Measurements from ENCODE around the gene OR6C1. TPM values are rescaled to one million over a fixed set of nuclear protein-coding genes. Genes with fewer than 3 reads are reported as not detected.
A peak's percentile ranks its signal among the peaks of the same experiment; 100 is the strongest.
"Not testable (repeated sequence)": the region's sequence is repeated elsewhere in the genome, so short reads cannot be mapped to it uniquely, and the experiment has no call there.

Gene OR6C1
- total and polyA plus RNA-seq, 2 of the 8 experiments (the other 6 are each of a cell fraction or from before 2014, with no cell fraction given): not detected

DNA sequence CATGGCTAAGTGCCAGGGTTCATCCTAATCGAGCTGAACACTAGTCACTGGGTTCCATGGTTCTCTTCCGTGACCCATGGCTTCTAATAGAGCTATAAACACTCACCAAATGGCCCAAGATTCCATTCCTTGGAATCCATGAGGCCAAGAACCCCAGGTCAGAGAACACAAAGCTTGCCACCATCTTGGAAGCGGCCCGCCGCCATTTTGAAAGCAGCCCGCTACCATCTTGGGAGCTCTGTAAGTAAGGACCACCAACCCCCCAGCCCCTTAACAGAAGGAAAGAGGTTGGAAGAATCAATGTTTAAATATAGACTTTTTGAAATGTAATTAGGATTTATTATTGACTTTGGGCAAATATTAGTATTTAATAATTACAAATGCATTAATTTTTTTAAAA, 11.7 kb downstream of the OR6C1 start:
- peak; percentile 71 for TF ChIP-seq YY1 (IDR thresholded peaks at IDR 0.05; ENCODE audit: low read depth, low read length)
- DNase-seq (ENCODE audit: low read depth in 1 of 2, low spot score in 2 of 2); H3K27me3 ChIP-seq (replicated peaks in 1 of 4; ENCODE audit: control insufficient read depth in 3 of 4, extremely low read depth in 1 of 4, insufficient read depth in 3 of 4, low read length in 3 of 4); POLR2A ChIA-PET (ENCODE audit: partially characterized antibody); H2BK5ac ChIP-seq (ENCODE audit: low read depth, low read length); H3K23ac ChIP-seq (ENCODE audit: insufficient read length); H2BK120ac ChIP-seq (replicated peaks; ENCODE audit: low read depth, low read length); H2AK5ac ChIP-seq (ENCODE audit: low read depth, low read length); FAIRE-seq; H3K27ac ChIP-seq (ENCODE audit: low read depth, low read length); H3K4me3 ChIP-seq (ENCODE audit: extremely low read depth in 1 of 4, insufficient read depth in 2 of 4, low read depth in 3 of 4, low read length in 4 of 4); H3K36me3 ChIP-seq (ENCODE audit: control insufficient read depth in 2 of 4, insufficient read depth in 4 of 4, low read length in 3 of 4); H3K9me3 ChIP-seq (ENCODE audit: insufficient read depth in 2 of 2, low read depth in 1 of 2, low read length in 1 of 2); H2BK20ac ChIP-seq (ENCODE audit: low read length); H4K20me1 ChIP-seq (replicated peaks in 1 of 2; ENCODE audit: control insufficient read depth in 1 of 2, insufficient read depth in 2 of 2, low read length in 2 of 2); H3K4ac ChIP-seq (replicated peaks; ENCODE audit: insufficient read length, low read depth, low read length); H3K79me1 ChIP-seq (ENCODE audit: low read depth, low read length); H4K8ac ChIP-seq (ENCODE audit: extremely low read depth, insufficient read depth, low read length); H4K5ac ChIP-seq (ENCODE audit: insufficient read length, low read depth, low read length); H2BK15ac ChIP-seq (ENCODE audit: low read length); H3K9ac ChIP-seq (replicated peaks in 1 of 4; ENCODE audit: extremely low read depth in 1 of 4, low read depth in 3 of 4, low read length in 3 of 4); H2BK12ac ChIP-seq (ENCODE audit: low read depth, low read length); H2AFZ ChIP-seq (ENCODE audit: low read length); H3K4me1 ChIP-seq (replicated peaks in 1 of 4; ENCODE audit: control insufficient read depth in 3 of 4, insufficient read depth in 4 of 4, low read length in 3 of 4); H3K4me2 ChIP-seq (ENCODE audit: insufficient read depth in 1 of 2, low read depth in 2 of 2, low read length in 2 of 2); H3K14ac ChIP-seq (ENCODE audit: insufficient read length); H4K91ac ChIP-seq (replicated peaks; ENCODE audit: insufficient read length, low read length); H3K56ac ChIP-seq (replicated peaks; ENCODE audit: insufficient read length, low read depth, low read length); H3K18ac ChIP-seq (ENCODE audit: extremely low read depth, low read length); H3K79me2 ChIP-seq (ENCODE audit: control insufficient read depth in 1 of 2, insufficient read depth in 2 of 2, low read length in 2 of 2); H3K23me2 ChIP-seq (ENCODE audit: low read depth, low read length): not testable (repeated sequence)
- CTCF ChIA-PET (ENCODE audit: partially characterized antibody): interaction anchor here (0.7 kb wide), 1 partner anchor 83 kb away, joined by 3 read pairs; no protein-coding TSS in a partner anchor
- WGBS, 2 experiments (ENCODE audit: extremely low coverage in 1 of 2, insufficient coverage in 1 of 2, insufficient read length in 1 of 2, insufficient replicate concordance in 2 of 2, low coverage in 1 of 2, low lambda C conversion rate in 2 of 2, missing lambda C conversion rate in 1 of 2): 99% methylated on average over 6 of the region's 6 CpGs; no CpG with 5 or more reads in 1 of the 2 experiments
